Measurements from ENCODE around the gene THSD7B. TPM values are rescaled to one million over a fixed set of nuclear protein-coding genes. Genes with fewer than 3 reads are reported as not detected.

The THSD7B gene
- total RNA-seq, 1 donor from 2014 or later = not detected

- Mint-ChIP-seq H3K27me3 (no peaks in the 10 kb centered on the region), H3K4me3 (no peak overlapping the region), H3K36me3 (ENCODE audit: low read depth) (no peaks in the 10 kb centered on the region), H3K27ac (no peak overlapping the region), H3K4me1 (no peaks in the 10 kb centered on the region), H3K9me3 (no peaks in the 10 kb centered on the region)
- ATAC-seq (ENCODE audit: low read depth) (no peak), DNase-seq (no peak)
- CTCF ChIA-PET = no interaction called here
- POLR2A ChIA-PET = no interaction called here
- intact Hi-C loops (cut with micrococcal nuclease) = no loop called here
- no peak for TF ChIP-seq CTCF (IDR thresholded peaks at IDR 0.05)
These were observed 98.1 kb downstream of the THSD7B start for GRCh38 chr2:136863468-136863867.

- Mint-ChIP-seq H3K9me3 (no peaks in the 10 kb centered on the region), H3K27me3 (no peaks in the 10 kb centered on the region), H3K4me1 (no peaks in the 10 kb centered on the region), H3K36me3 (ENCODE audit: low read depth) (no peaks in the 10 kb centered on the region), H3K4me3 (no peak overlapping the region), H3K27ac (no peak overlapping the region)
- DNase-seq = no peak
- TF ChIP-seq CTCF (IDR thresholded peaks at IDR 0.05) = no peak
- intact Hi-C loops (cut with micrococcal nuclease) = no loop called here
- ChIA-PET CTCF (no interaction called here), POLR2A (no interaction called here)
- ATAC-seq (ENCODE audit: low read depth) = no peak
These were observed 98.5 kb downstream of the THSD7B start for GRCh38 chr2:136863874-136864273.

- H3K27ac Mint-ChIP-seq = no peak overlapping the region
- no peak overlapping the region for H3K4me3 Mint-ChIP-seq
- no peaks in the 10 kb centered on the region for H3K27me3 Mint-ChIP-seq
- POLR2A ChIA-PET = no interaction called here
- CTCF ChIA-PET = no interaction called here
- no peaks in the 10 kb centered on the region for H3K4me1 Mint-ChIP-seq
- no peak for ATAC-seq (ENCODE audit: low read depth)
- intact Hi-C loops (cut with micrococcal nuclease) = no loop called here
- H3K36me3 Mint-ChIP-seq (ENCODE audit: low read depth) = no peaks in the 10 kb centered on the region
- no peaks in the 10 kb centered on the region for H3K9me3 Mint-ChIP-seq
- no peak for TF ChIP-seq CTCF (IDR thresholded peaks at IDR 0.05)
- no peak for DNase-seq
These were observed 106.1 kb downstream of the THSD7B start for GRCh38 chr2:136871424-136871823.

DNA sequence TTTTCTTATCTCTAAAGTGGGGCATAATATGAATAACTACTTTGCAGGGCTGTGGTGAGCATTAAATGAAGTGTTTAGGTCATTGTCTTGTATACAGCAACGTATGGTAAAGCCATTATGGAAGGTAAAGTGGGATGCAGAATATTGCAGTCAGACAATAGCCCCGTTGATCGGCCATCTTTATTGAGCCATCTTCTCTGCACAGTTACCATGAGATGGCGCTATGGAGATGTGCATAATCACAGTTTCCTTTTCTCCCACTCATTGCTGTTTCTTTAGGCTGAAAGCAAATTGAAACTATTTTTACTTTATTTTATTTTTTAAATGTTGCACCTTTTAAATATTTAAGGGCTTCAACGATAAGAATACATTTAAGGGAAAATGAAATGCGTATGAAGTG is 108.9 kb downstream of the THSD7B start:
- H3K4me1 Mint-ChIP-seq = no peaks in the 10 kb centered on the region
- POLR2A ChIA-PET = no interaction called here
- H3K36me3 Mint-ChIP-seq (ENCODE audit: low read depth) = no peaks in the 10 kb centered on the region
- CTCF ChIA-PET = no interaction called here
- TF ChIP-seq CTCF (IDR thresholded peaks at IDR 0.05) = no peak
- intact Hi-C loops (cut with micrococcal nuclease) = no loop called here
- H3K27ac Mint-ChIP-seq = no peak overlapping the region
- ATAC-seq (ENCODE audit: low read depth) = no peak
- DNase-seq = no peak
- H3K9me3 Mint-ChIP-seq = no peaks in the 10 kb centered on the region
- H3K4me3 Mint-ChIP-seq = no peak overlapping the region
- H3K27me3 Mint-ChIP-seq = no peaks in the 10 kb centered on the region

DNA sequence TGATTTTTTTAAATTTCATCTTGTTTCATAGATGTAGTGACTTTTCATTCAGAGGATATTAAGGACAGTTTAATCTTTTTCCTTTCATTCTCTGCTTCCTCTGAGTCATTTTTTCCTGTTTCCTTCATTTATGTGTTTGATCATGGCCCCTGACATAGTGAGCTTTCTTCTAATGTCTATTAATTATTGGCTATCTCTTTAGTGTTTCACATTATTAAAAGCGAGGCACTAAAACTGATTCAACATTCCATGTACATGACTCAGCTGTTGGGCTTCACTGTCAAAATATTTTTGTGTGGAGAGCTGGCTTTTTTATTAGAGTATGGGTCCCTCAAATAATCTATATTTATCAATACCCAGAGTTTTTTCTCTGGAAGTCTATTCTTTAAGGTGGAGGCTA is 125.8 kb downstream of the THSD7B start:
- Mint-ChIP-seq H3K36me3 (ENCODE audit: low read depth) (no peaks in the 10 kb centered on the region), H3K4me3 (no peak overlapping the region), H3K9me3 (peaks cover 6% of the 10 kb centered on the region), H3K27ac (no peak overlapping the region), H3K4me1 (no peaks in the 10 kb centered on the region), H3K27me3 (peaks cover 2% of the 10 kb centered on the region)
- DNase-seq (no peak), ATAC-seq (ENCODE audit: low read depth) (no peak)
- no peak for TF ChIP-seq CTCF (IDR thresholded peaks at IDR 0.05)
- intact Hi-C loops (cut with micrococcal nuclease) = no loop called here
- ChIA-PET CTCF (no interaction called here), POLR2A (no interaction called here)
